C4-2B (cell line): ENCODE measurements around the gene DPM3.

Experiments
- CTCF ChIP-seq: fragments of 450-650 bp; conservative IDR thresholded peaks from 2 replicates; pipeline ENCODE4 v1.5.1; 2017; ENCODE audit warnings: mild to moderate bottlenecking
- ZFX ChIP-seq: fragments of 450-650 bp; IDR thresholded peaks from 2 replicates; pipeline ENCODE4 v1.6.1; 2017

DNA sequence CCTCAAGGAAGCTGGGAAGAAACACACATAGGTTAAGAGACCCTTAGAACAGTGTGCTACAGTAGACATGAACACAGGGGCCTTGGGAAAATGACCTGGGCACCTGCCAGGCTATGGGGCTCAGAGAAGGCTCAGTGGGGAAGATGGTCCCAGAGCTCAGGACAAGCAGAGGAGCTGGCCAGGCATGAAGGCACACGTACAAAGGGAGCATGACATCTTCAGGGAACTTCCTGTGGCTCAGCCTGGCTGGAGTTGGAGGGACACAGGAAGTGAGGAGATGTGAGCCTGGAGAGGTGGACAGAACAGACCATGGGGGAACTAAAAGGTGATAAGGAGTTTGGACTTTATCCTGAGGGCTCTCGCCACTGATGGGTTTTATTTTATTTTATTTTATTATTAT is 8.5 kb downstream of the DPM3 start:
- TF ChIP-seq CTCF (no peak), ZFX (no peak)
